Activated CD4-positive, alpha-beta T cell treated with anti-CD3 and anti-CD28 coated beads for 1 hour (primary cell): Measurements from ENCODE around the gene C20orf141.
"Not testable (repeated sequence)": the region's sequence is repeated elsewhere in the genome, so short reads cannot be mapped to it uniquely, and the experiment has no call there.

Experiments used
- DNase-seq: peaks from one replicate; pipeline ENCODE4 v3.0.0-alpha.2; 2020

The C20orf141 gene

GRCh38 chr20:2800521-2801285 is 14.1 kb upstream of the C20orf141 start, which contains the start of gene CPXM1:
Gene CPXM1 (minus strand): TSS chr20:2800627. CDS start chr20:2800572, 55 bp downstream.
- no peak for DNase-seq

GRCh38 chr20:2801286-2801728 is 13.5 kb upstream of the C20orf141 start:
- no peak for DNase-seq

- no peak for DNase-seq
Measured at GRCh38 chr20:2804041-2804828, 10.6 kb upstream of the C20orf141 start.

- no peak for DNase-seq
Measured at GRCh38 chr20:2804852-2805688, 9.7 kb upstream of the C20orf141 start.

GRCh38 chr20:2805689-2806350 is 9.0 kb upstream of the C20orf141 start:
- DNase-seq: no peak

- no peak for DNase-seq
Measured at GRCh38 chr20:2806351-2806701, 8.5 kb upstream of the C20orf141 start.

- DNase-seq: no peak
Measured at GRCh38 chr20:2807019-2807418, 7.8 kb upstream of the C20orf141 start.

- DNase-seq: not testable (repeated sequence)
Measured at GRCh38 chr20:2807929-2808328, 6.9 kb upstream of the C20orf141 start.

GRCh38 chr20:2809690-2810089 is 5.1 kb upstream of the C20orf141 start:
- DNase-seq: no peak

- no peak for DNase-seq
Measured at GRCh38 chr20:2812189-2812588, 2.6 kb upstream of the C20orf141 start.

GRCh38 chr20:2814076-2814475 is 711 bp upstream of the C20orf141 start:
- DNase-seq: no peak

GRCh38 chr20:2815242-2815900 is 584 bp downstream of the C20orf141 start:
- no peak for DNase-seq

GRCh38 chr20:2816030-2816582 is 1.3 kb downstream of the C20orf141 start, which contains the start of gene TMEM239:
Gene TMEM239 (plus strand): TSS chr20:2816364. CDS start chr20:2816555, 191 bp downstream.
- DNase-seq: no peak

- DNase-seq: no peak
Measured at GRCh38 chr20:2816583-2817340, 2.0 kb downstream of the C20orf141 start.

- DNase-seq: no peak
Measured at GRCh38 chr20:2817341-2817726, 2.5 kb downstream of the C20orf141 start.

- DNase-seq: no peak
Measured at GRCh38 chr20:2817891-2818595, 3.3 kb downstream of the C20orf141 start.

- DNase-seq: no peak
Measured at GRCh38 chr20:2820084-2820895, 5.5 kb downstream of the C20orf141 start.

GRCh38 chr20:2820896-2821869 is 6.4 kb downstream of the C20orf141 start:
- DNase-seq: no peak
